GM18870 (cell line): ENCODE data around the gene GRIN3A.
"Not testable (repeated sequence)": the region's sequence is repeated elsewhere in the genome, so short reads cannot be mapped to it uniquely, and the experiment has no call there.

Experiments used
- ATAC-seq: cut with Tn5 transposase; IDR thresholded peaks from one replicate; pipeline ENCODE4 v1.9.1; 2021; ENCODE audit warnings: moderate library complexity; ENCODE audit not compliant: unreplicated experiment

GRIN3A gene

DNA sequence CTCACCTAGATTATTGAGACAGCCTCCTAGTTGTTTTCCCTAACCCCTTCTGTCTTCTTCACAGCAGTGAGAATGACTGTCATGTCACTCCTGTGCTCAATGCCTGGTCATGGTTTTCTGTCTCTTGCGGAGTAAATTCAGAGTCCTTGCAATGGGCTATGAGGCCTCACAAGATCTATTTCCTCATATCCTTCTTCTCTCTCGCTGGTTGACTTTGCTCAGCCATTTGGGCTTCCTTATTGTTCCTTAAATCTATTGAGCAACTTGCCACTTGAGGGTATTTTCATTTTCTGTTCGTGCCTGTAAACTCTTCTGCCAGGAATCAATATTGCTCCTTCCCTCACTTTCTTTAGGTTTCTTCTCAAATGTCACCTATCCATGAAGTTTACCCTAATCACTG is 152.7 kb downstream of the GRIN3A start:
- ATAC-seq = no peak

GRCh38 chr9:101582553-101582952 is 155.9 kb downstream of the GRIN3A start:
- no peak for ATAC-seq

DNA sequence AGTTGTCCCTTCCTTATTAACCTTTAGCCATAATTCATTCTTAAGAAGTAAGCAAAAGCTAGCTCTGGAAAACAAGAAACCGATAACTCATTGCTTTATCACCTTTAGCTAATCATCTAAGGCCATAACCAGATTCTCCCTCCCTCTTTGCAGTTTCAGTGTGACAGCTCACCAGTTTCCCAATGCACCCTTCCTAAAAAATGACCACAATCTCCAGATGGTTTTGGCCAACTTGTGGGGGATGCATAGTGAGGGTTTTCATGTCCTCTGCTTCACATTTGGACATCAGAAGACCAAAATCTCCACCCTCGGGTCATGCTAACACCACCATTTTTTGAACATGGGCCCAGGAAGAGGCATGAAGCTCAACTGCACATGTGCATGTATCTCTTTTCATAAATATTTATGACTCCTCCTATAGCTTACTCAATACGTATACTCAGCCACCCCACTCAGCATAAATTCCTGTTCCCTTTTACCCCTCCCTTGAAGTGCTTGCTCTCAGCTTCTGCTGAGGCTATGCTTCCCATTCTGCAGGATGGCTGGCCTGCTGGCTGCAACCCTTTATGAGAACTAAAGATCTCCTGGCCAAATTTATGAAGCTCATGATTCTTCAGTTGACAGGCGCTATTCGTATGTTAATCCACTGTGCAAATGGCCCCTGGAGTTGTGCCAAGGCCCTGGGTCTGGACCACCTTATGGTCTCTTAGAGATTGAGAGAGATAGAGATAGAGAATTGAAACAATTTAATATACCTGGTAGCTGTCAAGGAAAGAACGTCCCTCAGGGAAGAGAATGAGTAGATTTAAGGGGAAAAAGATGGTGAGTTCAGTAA is 158.5 kb downstream of the GRIN3A start:
- no peak for ATAC-seq

GRCh38 chr9:101578378-101578777 is 160.1 kb downstream of the GRIN3A start:
- peak; percentile 47 for ATAC-seq

GRCh38 chr9:101574731-101575333 is 163.6 kb downstream of the GRIN3A start:
- ATAC-seq = no peak

- ATAC-seq = no peak
Measured at GRCh38 chr9:101572316-101572715, 166.1 kb downstream of the GRIN3A start.

GRCh38 chr9:101571114-101571513 is 167.3 kb downstream of the GRIN3A start:
- ATAC-seq = no peak

DNA sequence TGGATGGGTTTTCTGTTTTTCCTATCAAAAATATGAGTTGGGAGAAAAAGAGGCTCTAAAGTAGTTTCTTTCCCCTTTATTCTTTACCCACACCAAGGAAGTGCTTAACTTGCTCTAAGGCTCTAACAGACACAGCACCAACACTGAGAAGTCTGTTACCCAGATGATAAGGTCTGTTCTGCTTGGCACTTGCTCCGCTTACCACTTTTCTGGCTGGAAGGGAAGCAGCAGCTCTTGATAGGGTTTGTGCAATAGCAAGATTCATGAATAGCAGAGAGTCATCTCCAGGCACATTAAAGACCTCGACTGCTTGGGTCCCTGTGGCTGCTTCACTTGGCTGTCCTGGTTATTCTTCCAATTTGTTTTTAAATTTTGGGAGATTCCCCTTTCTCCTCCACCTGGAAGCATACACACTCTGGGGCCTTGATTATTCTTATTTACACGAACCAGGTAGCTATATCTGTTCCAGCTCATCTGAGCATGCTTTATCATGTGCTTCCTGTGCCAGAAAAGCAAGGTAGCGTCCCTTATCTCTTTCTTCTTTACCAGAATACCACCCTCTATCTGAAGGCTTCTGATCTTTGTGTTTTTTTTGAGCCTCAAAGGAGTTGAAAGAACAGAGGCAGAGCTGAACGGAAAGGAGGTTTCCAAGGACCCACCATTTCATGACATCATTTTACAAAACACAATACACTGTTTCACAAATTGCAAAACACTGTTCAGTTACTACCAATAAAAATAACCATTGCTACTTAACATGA is 168.5 kb downstream of the GRIN3A start:
- ATAC-seq = no peak

DNA sequence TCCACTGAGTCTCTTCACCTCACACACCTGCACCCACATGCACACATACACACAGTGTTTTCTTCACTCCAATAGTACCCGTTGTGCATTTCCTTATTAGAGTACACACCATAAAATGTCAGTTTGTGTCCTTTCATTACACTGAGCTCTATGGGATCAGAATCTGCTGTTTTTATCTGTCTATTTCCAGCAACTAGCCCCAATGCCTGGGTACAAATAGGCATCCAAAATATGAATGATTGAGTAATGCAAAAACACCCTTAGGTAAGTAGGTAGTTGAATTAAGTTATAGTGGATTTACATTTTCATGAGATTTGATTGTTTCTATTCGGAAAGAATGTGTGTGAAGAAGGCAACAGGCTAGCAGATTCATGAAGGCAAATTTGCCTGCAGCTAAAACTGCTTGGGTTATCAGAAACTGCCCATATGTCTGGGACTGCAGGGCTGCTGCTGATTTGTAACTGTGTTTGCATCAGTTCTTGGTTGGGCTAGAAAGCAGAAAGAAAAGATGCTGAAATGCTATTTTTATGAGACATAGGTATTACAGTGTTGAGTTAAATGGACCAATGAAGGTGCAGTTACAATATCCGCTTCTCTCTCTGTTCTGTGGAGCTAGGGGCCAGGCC is 170.6 kb downstream of the GRIN3A start:
- no peak for ATAC-seq

DNA sequence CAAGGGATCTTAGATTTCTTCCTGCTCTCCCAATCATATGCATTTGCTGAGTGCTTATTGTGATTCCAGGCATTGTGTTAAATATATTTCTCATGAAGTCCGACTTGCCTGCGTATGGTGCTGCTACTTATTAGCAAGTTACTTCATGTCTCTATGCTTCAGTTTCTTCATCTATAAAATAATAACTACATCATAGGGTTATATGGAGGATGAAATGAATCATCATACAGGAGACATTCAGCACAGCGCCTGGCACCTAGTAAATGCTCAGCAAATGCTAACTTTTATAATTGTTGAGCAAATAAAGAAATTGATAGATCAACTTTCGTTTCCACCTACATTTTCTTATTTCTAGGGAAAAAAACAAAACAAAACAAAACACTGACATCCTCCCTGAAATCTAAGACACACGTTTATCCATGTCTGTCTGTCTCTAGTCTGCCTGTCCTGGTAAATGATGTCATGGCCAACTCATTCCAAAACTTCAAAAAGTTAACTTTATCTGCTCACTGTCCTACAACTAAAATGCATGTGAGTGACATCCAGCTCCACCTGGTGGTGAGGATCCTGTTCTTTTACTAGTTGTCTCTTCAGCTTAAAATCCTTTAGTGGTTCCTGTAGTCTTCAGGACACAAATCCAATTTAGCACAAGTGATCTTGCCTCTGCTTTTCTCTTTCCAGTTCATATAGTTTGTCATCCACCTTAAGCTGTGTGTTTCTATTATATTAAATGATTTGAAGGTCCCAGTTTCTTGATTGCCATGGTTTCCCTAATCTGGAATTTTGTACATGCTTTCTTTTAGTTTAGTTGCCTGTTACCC is 171.3 kb downstream of the GRIN3A start:
- peak; percentile 80 for ATAC-seq

- no peak for ATAC-seq
Measured at GRCh38 chr9:101564252-101564651, 174.2 kb downstream of the GRIN3A start.

DNA sequence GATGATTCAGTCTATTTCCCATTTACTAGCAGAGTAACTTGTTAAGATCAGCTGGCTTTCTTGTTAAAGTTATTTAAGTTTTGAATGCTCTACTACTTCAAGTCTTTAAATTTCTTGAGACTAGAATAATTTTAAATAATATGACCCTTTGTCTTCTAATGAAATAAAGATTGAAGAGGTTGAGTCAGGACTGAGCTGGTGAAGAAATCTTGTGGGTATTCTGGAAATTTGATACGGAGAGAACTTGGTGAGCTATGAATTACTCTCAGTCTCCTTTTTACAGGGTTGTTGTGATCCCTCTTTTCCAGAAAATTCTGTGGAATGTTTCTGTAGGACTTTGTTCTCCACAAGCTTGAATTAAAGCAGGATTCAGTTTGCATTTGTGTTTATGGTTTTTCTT is 175.5 kb downstream of the GRIN3A start:
- no peak for ATAC-seq

GRCh38 chr9:101561740-101562139 is 176.7 kb downstream of the GRIN3A start:
- ATAC-seq = no peak

- not testable (repeated sequence) for ATAC-seq
Measured at GRCh38 chr9:101549472-101550098, 188.9 kb downstream of the GRIN3A start.

DNA sequence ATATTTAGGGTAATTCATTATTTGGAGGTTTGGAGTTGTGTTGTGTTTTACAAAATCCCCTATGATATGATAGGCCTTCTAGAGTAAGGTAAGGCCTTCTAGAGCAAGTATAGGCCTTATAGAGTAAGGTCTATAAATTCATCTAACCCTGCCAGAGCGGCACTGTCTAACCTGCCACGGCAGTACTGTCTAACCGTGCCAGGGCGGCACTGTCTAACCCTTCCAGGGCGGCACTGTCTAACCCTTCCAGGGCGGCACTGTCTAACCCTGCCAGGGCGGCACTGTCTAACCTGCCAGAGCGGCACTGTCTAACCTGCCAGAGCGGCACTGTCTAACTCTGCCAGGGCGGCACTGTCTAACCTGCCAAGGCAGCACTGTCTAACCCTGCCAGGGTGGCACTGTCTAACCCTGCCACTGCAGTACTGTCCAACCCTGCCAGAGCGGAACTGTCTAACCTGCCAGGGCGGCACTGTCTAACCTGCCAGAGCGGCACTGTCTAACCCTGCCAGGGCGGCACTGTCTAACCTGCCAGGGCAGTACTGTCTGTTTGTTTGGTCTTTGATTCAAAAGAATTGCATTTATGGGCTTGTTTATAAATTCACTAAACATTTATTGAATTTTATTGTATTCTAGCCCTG is 195.2 kb downstream of the GRIN3A start:
- ATAC-seq = no peak

- ATAC-seq = no peak
Measured at GRCh38 chr9:101540069-101540468, 198.4 kb downstream of the GRIN3A start.

DNA sequence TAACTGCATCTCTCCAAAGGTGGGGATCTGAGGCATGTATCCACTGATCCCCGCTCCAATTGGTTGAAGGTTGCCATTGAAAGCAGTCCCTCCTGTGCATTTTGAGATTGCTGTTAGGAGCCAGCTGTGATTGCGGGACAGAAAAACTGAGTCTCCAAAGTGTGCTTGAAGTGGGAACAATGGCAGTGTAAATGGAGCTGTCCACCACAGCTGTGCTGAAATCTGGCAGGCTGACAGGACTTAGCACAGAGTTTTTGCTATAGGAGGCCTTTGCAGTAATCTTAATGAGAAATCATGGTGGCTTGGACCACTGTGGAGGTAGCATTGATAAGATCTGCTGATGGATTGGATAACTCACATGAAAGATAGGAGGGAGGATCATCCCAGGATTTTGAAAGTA is 201.5 kb downstream of the GRIN3A start:
- no peak for ATAC-seq

DNA sequence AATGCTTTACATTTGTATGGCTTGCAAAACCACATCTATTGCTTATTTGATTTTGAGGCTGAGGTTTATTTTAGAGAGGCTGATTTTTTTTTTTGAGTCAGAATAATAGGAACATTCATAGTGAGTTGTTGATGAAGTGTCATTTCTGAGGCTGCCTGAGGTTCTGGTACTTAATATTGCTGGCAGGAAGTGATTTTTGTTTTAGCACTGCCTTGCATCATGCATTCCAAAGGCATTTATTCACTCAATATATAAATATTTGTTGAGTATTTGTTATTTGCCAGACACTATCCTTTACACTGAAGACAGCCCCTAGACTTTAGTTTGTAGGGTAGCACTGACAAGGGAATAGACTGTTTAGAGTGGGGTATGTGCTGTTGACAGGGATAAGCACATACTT is 202.1 kb downstream of the GRIN3A start:
- no peak for ATAC-seq

GRCh38 chr9:101533334-101534204 is 204.9 kb downstream of the GRIN3A start, which contains the start of gene RNF20:
Gene RNF20 (plus strand): TSS chr9:101533853. CDS start chr9:101535424, 1,571 bp downstream.
- ATAC-seq = peak; percentile 98
